ENCODE data around the gene FAM13B.
"Not testable (repeated sequence)": the region's sequence is repeated elsewhere in the genome, so short reads cannot be mapped to it uniquely, and the experiment has no call there.

FAM13B gene

DNA sequence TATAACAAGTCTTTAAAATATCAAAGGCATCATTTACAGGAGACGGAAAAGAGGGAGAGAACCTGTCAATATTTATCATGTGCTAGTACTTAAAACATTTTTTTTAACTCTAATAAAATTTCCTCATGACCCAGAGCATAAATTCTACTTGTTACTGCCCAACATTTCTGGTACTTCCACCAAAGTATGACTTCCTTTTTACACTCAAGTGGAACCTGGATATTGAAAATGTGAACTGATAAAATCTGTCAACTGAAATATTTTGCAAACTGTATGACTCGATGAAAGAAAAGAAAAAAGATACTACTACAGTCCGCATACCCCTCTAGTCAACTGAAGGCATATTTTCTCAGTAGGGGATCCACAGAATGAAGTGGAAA, 37.1 kb downstream of the FAM13B start:
- DNase-seq (ENCODE audit: low read depth), result peak; percentile 16
- peak overlapping the region; percentile 2 for H3K4me3 ChIP-seq (ENCODE audit: low read length)
- TF ChIP-seq, protein P1, sequence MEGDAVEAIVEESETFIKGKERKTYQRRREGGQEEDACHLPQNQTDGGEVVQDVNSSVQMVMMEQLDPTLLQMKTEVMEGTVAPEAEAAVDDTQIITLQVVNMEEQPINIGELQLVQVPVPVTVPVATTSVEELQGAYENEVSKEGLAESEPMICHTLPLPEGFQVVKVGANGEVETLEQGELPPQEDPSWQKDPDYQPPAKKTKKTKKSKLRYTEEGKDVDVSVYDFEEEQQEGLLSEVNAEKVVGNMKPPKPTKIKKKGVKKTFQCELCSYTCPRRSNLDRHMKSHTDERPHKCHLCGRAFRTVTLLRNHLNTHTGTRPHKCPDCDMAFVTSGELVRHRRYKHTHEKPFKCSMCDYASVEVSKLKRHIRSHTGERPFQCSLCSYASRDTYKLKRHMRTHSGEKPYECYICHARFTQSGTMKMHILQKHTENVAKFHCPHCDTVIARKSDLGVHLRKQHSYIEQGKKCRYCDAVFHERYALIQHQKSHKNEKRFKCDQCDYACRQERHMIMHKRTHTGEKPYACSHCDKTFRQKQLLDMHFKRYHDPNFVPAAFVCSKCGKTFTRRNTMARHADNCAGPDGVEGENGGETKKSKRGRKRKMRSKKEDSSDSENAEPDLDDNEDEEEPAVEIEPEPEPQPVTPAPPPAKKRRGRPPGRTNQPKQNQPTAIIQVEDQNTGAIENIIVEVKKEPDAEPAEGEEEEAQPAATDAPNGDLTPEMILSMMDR (conservative IDR thresholded peaks at IDR 0.05; ENCODE audit: low read depth, low read length), result no peak

DNA sequence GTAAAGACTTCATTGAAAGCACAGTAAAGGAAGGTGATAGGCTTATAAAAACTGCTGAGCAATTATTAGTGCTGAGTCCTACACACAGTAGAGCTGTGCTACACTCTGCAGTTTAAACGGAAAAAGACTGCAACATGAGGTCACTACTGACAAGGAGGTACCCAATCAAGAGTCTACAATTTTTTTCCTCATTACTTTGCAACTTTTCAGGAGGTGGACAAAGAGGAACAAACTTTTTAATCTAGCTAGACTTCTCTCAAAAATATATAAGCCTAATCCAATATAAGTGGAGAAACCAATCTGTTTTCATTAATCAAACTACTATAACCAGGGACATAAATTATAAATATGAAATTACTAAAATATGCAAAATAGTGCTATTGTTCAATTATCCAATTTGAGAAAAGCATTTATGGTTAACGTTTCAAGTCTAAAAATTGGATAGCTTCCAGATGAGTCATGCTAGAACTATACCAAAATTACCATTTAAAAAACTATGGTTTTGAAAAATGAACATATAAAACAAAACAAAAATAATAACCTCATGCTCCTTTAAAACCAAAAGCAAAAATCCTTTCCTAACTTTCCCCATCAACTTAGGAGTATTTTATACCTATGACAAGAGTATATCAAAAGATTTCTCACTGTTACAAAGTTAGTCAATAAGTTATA, 37.7 kb downstream of the FAM13B start:
- peak; percentile 58 for DNase-seq (ENCODE audit: low read depth)
- peak overlapping the region; percentile 2 for H3K4me3 ChIP-seq (ENCODE audit: low read length)
- TF ChIP-seq, protein P1 (conservative IDR thresholded peaks at IDR 0.05; ENCODE audit: low read depth, low read length), result no peak

DNA sequence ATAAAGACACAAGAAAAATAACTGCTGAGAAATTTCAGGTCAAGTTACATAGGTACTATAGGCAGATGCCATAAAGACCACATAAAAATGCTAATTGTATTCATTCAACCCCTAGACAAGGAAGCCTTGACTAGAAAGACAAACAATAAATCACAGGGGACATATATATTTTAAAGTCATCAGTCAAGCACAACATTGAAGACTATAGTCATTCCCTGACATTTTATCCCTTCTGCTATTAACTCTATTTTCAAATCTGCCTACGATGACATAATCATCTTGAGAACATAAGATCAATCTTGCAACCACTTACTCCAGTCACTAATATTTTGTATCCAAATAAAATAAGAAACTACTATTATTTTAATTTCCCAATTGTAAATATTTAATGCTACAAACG, 38.3 kb downstream of the FAM13B start:
- no peak for DNase-seq (ENCODE audit: low read depth)
- H3K4me3 ChIP-seq (ENCODE audit: low read length), result no peak overlapping the region
- TF ChIP-seq, protein P1 (conservative IDR thresholded peaks at IDR 0.05; ENCODE audit: low read depth, low read length), result no peak

DNA sequence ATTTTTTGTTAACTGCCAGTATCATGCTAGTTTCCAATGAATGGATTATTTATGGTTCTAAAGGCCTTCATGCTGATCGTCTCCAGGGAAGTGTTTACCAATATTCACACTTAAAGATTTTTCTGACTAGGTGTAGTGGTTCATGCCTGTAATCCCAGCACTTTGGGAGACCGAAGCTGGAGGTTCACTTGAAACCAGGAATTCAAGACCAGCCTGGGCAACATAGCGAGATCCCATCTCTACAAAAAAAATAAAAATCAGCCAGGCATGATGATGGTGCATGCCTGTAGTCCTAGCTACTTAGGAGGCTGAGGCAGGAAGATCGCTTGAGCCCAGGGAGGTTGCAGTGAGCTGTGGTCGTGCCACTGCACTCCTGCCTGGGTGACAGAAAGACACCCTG, 43.5 kb downstream of the FAM13B start:
- no peak for DNase-seq (ENCODE audit: low read depth)
- TF ChIP-seq, protein P1 (conservative IDR thresholded peaks at IDR 0.05; ENCODE audit: low read depth, low read length), result no peak
- H3K4me3 ChIP-seq (ENCODE audit: low read length), result no peak overlapping the region

DNA sequence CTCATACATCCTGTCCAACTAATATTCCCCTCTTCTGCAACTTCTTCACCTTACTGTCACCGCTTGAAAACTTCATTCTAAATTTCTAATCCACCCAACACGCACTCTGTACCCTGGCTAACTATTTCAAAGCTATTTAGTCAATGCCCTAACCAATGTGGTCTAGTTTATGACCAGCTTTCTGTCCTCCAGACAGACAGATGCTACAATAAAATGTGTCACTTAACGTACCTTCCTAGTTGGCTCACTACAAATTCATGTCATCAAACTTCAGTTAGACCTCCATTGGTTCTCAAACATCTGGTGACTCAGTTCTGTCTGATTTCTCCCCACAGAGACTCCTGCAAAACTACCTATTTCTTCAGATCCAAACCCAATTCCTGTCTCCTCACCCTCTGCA, 57.7 kb downstream of the FAM13B start:
- DNase-seq (ENCODE audit: low read depth), result no peak
- TF ChIP-seq, protein P1 (conservative IDR thresholded peaks at IDR 0.05; ENCODE audit: low read depth, low read length), result no peak
- H3K4me3 ChIP-seq (ENCODE audit: low read length), result no peak overlapping the region

DNA sequence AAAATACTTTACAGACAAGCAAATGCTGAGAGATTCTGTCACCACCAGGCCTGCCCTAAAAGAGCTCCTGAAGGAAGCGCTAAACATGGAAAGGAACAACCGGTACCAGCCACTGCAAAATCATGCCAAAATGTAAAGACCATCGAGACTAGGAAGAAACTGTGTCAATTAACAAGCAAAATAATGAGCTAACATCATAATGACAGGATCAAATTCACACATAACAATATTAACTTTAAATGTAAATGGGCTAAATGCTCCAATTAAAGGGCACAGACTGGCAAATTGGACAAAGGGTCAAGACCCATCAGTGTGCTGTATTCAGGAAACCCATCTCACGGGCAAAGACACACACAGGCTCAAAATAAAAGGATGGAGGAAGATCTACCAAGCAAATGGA, 62.5 kb downstream of the FAM13B start:
- not testable (repeated sequence) for DNase-seq (ENCODE audit: low read depth); H3K4me3 ChIP-seq (ENCODE audit: low read length)

DNA sequence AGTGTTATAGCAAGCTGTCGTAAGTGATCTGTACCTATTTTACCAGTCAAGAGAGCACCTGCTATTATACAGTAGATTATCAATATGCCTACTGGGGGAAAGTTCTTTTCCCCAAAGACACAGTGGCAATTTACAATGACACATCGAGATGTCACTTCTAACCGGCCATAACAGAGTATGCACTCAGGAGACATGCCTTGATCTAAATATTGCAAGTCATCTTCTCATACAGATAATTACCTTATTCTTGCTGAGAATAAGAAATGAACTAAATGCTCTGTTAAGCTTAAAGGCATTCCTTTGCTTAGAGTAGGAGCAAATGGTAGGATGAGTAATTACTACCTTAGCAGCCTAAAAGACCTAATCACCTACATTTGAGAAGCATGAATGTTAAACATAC, 72.1 kb downstream of the FAM13B start:
- DNase-seq (ENCODE audit: low read depth), result no peak
- TF ChIP-seq, protein P1 (conservative IDR thresholded peaks at IDR 0.05; ENCODE audit: low read depth, low read length), result no peak
- no peak overlapping the region for H3K4me3 ChIP-seq (ENCODE audit: low read length)

Measured in retinal pigment epithelial cell (primary cell).